Measurements from ENCODE around the gene TREM1. TPM values are rescaled to one million over a fixed set of nuclear protein-coding genes. Genes with fewer than 3 reads are reported as not detected.
A peak's percentile ranks its signal among the peaks of the same experiment; 100 is the strongest.

The TREM1 gene
- total RNA-seq, 1 donor from 2014 or later, result 0.20 TPM

DNA sequence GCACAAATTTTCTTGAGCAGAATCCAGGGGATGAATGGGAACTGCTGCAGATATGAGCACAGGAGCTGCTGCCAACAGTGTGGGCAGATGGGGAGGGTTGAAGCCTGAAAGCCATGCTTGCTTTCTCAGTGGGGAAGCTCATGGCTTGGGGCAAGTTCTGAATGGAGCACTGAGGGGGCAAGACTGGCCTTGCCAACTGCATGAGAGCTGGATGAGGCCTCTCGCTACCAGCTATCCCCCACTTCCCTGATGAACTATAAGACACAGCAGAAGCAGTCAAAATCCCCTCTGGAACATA is 28.3 kb downstream of the TREM1 start:
- FAIRE-seq, result no peak
- Histone ChIP-seq H3K9me3 (ENCODE audit: insufficient read depth, low read depth, low read length) (no peaks in the 10 kb centered on the region), H3K9ac (ENCODE audit: low read length) (no peak overlapping the region), H4K20me1 (ENCODE audit: insufficient read depth, low read length) (no peaks in the 10 kb centered on the region), H3K79me2 (ENCODE audit: insufficient read depth, low read length) (no peaks in the 10 kb centered on the region), H3K4me2 (ENCODE audit: low read length) (no peak overlapping the region), H3K36me3 (ENCODE audit: insufficient read depth, low read length) (no peaks in the 10 kb centered on the region), H3K27me3 (ENCODE audit: insufficient read depth, low read length) (no peaks in the 10 kb centered on the region), H3K27ac (ENCODE audit: low read depth, low read length) (no peak overlapping the region), H3K4me3 (ENCODE audit: insufficient read depth, low read depth, low read length) (no peak overlapping the region), H2AFZ (ENCODE audit: low read depth, low read length) (no peak overlapping the region), H3K4me1 (ENCODE audit: insufficient read depth, low read length) (no peaks in the 10 kb centered on the region)
- Mint-ChIP-seq H3K36me3 (ENCODE audit: low read depth, unreplicated experiment) (peaks cover 2% of the 10 kb centered on the region), H3K27ac (ENCODE audit: unreplicated experiment) (no peak overlapping the region), H3K4me1 (ENCODE audit: low read depth, unreplicated experiment) (peaks cover 30% of the 10 kb centered on the region), H3K9me3 (ENCODE audit: unreplicated experiment) (peaks cover 8% of the 10 kb centered on the region), H3K27me3 (ENCODE audit: low read depth, unreplicated experiment) (peaks cover 3% of the 10 kb centered on the region), H3K4me3 (ENCODE audit: unreplicated experiment) (no peak overlapping the region)
- DNase-seq (ENCODE audit: low read depth), result no peak
- TF ChIP-seq CTCF (IDR thresholded peaks at IDR 0.05; ENCODE audit: insufficient read depth, low read depth, low read length), result no peak
- TF ChIP-seq EZH2 (IDR thresholded peaks at IDR 0.05; ENCODE audit: insufficient read depth, low read length), result no peak

GRCh38 chr6:41257369-41258195 is 28.9 kb downstream of the TREM1 start:
- Histone ChIP-seq H3K9ac (ENCODE audit: low read length) (no peak overlapping the region), H3K9me3 (ENCODE audit: insufficient read depth, low read depth, low read length) (no peaks in the 10 kb centered on the region), H3K36me3 (ENCODE audit: insufficient read depth, low read length) (no peaks in the 10 kb centered on the region), H3K79me2 (ENCODE audit: insufficient read depth, low read length) (no peaks in the 10 kb centered on the region), H3K4me2 (ENCODE audit: low read length) (no peak overlapping the region), H4K20me1 (ENCODE audit: insufficient read depth, low read length) (no peaks in the 10 kb centered on the region), H2AFZ (ENCODE audit: low read depth, low read length) (no peak overlapping the region), H3K27me3 (ENCODE audit: insufficient read depth, low read length) (no peaks in the 10 kb centered on the region), H3K4me3 (ENCODE audit: insufficient read depth, low read depth, low read length) (no peak overlapping the region), H3K4me1 (ENCODE audit: insufficient read depth, low read length) (no peaks in the 10 kb centered on the region), H3K27ac (ENCODE audit: low read depth, low read length) (no peak overlapping the region)
- peaks cover 3% of the 10 kb centered on the region for H3K27me3 Mint-ChIP-seq (ENCODE audit: low read depth, unreplicated experiment)
- H3K36me3 Mint-ChIP-seq (ENCODE audit: low read depth, unreplicated experiment), result peaks cover 2% of the 10 kb centered on the region
- DNase-seq (ENCODE audit: low read depth), result peak; percentile 39
- H3K9me3 Mint-ChIP-seq (ENCODE audit: unreplicated experiment), result peaks cover 6% of the 10 kb centered on the region
- peaks cover 33% of the 10 kb centered on the region for H3K4me1 Mint-ChIP-seq (ENCODE audit: low read depth, unreplicated experiment)
- TF ChIP-seq EZH2 (IDR thresholded peaks at IDR 0.05; ENCODE audit: insufficient read depth, low read length) (no peak), CTCF (IDR thresholded peaks at IDR 0.05; ENCODE audit: insufficient read depth, low read depth, low read length) (no peak)
- H3K27ac Mint-ChIP-seq (ENCODE audit: unreplicated experiment), result peak overlapping the region; percentile 63
- FAIRE-seq, result no peak
- no peak overlapping the region for H3K4me3 Mint-ChIP-seq (ENCODE audit: unreplicated experiment)

DNA sequence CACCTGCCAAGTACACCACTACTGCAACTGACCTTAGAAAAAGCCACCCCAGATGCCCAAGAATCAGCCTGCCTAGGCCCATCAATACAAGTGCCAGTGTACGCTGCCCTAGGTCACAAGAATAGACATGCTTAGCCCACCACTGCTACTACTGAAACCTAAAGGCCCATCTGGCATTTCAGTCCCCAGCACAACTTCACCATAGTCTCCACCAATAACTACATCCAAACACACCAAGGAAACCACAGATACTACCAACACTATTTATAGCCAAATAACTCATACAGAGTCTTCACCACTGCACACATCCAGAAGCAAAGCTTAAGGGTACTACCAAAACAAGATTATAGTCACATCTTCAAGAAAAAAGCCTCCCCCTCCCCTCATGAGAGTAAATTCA is 30.1 kb downstream of the TREM1 start:
- H3K9ac ChIP-seq (ENCODE audit: low read length), result no peak overlapping the region
- H3K9me3 ChIP-seq (ENCODE audit: insufficient read depth, low read depth, low read length), result no peaks in the 10 kb centered on the region
- Mint-ChIP-seq H3K4me1 (ENCODE audit: low read depth, unreplicated experiment) (peaks cover 33% of the 10 kb centered on the region), H3K36me3 (ENCODE audit: low read depth, unreplicated experiment) (peaks cover 2% of the 10 kb centered on the region), H3K9me3 (ENCODE audit: unreplicated experiment) (peaks cover 2% of the 10 kb centered on the region), H3K4me3 (ENCODE audit: unreplicated experiment) (peak overlapping the region; percentile 2), H3K27ac (ENCODE audit: unreplicated experiment) (peak overlapping the region; percentile 63), H3K27me3 (ENCODE audit: low read depth, unreplicated experiment) (peaks cover 10% of the 10 kb centered on the region)
- FAIRE-seq (no peak), DNase-seq (ENCODE audit: low read depth) (no peak)
- no peak overlapping the region for H3K4me2 ChIP-seq (ENCODE audit: low read length)
- no peaks in the 10 kb centered on the region for H3K4me1 ChIP-seq (ENCODE audit: insufficient read depth, low read length)
- H3K27me3 ChIP-seq (ENCODE audit: insufficient read depth, low read length), result no peaks in the 10 kb centered on the region
- H3K36me3 ChIP-seq (ENCODE audit: insufficient read depth, low read length), result no peaks in the 10 kb centered on the region
- TF ChIP-seq EZH2 (IDR thresholded peaks at IDR 0.05; ENCODE audit: insufficient read depth, low read length) (no peak), CTCF (IDR thresholded peaks at IDR 0.05; ENCODE audit: insufficient read depth, low read depth, low read length) (no peak)
- no peak overlapping the region for H3K4me3 ChIP-seq (ENCODE audit: insufficient read depth, low read depth, low read length)
- H3K27ac ChIP-seq (ENCODE audit: low read depth, low read length), result no peak overlapping the region
- H3K79me2 ChIP-seq (ENCODE audit: insufficient read depth, low read length), result no peaks in the 10 kb centered on the region
- no peaks in the 10 kb centered on the region for H4K20me1 ChIP-seq (ENCODE audit: insufficient read depth, low read length)
- no peak overlapping the region for H2AFZ ChIP-seq (ENCODE audit: low read depth, low read length)

Data from astrocyte (in vitro differentiated cells and primary cell).